Stimulated activated CD4-positive, alpha-beta T cell treated with anti-CD3 and anti-CD28 coated beads, Interleukin-15, amount 100 ng/mL, for 24 hours (primary cell): ENCODE results near the gene CPAMD8.

Experiments used
- DNase-seq: peaks from one replicate; pipeline ENCODE4 v3.0.0-alpha.2; 2020

CPAMD8 gene

DNA sequence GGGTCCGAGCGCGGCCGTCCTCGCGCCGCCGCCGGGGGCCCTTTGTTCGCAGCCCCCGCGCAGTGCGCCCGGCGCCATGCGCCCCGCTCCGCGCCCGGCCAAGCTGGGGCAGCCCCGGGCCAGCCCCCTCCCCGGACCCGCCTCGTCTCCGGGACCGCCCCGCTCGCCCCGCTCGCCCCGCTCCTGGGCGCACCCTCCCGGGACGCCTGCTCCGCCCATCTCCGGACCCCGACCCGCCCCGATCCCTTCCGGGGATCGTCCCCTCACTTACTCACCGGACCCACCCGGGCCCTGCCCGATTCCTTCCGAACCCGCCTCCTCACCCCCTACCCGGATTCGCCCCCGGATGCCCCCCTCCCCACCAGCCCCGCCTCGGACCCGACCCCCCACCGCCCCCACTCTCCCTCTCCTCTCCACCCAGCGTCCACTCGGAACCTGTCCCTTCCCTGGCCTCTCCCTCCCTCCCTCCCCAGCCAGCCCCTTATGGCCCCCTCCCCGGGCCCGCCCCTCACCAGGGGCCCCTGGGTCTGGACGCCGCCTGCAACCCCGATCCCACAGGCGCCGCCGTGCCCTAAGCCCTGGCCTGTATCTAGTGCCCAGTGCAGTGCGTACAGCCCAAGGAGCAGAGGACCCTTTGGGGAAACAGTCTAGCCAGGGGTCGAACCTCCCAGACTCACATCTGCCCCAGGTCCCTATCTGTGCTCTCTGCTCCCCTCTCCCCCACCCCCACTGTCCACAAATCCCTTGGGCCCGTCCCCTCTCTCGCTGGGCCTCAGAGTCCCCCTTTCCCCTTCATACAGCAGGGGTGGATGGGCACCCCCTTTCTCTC lies at the start of gene CPAMD8:
Gene CPAMD8 (minus strand): TSS at position 105 of the 829 bp plus-strand sequence. CDS start 168 bp downstream, outside the sequence.
- DNase-seq = no peak

DNA sequence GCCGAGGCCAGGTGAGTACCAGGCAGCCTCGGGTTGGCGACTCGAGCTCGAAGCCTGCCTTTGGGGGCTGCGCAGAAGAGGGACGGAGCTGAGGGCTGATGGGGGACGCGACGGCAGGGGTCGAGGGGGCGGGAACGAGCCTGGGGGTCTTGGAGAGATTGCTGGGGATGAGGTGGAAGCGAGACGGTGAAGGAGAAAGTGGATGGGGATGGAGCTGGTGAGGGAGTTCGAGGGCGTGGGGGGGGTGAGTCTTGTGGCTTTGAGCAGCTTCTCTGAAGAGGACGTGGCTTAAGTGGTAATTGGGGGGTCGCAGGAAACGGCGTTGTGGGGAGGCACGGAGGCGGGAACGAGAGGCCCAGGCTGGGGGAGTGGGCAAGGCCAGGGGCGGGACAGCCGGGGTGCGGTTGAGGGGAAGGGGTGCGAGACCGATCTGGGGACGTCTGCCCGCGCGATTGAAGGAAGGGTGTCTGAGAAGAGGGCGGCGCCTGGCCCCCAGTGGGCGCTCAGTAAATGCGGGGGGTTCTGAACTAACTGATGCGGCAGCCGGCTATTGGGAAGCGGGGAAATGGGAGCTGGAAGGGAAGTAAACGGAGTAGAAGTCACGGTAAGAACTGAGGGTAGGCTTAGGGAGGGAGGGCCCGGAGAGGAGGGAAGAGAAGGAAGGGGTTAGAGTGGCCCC lies 49.4 kb upstream of the CPAMD8 start:
- peak; percentile 67 for DNase-seq

DNA sequence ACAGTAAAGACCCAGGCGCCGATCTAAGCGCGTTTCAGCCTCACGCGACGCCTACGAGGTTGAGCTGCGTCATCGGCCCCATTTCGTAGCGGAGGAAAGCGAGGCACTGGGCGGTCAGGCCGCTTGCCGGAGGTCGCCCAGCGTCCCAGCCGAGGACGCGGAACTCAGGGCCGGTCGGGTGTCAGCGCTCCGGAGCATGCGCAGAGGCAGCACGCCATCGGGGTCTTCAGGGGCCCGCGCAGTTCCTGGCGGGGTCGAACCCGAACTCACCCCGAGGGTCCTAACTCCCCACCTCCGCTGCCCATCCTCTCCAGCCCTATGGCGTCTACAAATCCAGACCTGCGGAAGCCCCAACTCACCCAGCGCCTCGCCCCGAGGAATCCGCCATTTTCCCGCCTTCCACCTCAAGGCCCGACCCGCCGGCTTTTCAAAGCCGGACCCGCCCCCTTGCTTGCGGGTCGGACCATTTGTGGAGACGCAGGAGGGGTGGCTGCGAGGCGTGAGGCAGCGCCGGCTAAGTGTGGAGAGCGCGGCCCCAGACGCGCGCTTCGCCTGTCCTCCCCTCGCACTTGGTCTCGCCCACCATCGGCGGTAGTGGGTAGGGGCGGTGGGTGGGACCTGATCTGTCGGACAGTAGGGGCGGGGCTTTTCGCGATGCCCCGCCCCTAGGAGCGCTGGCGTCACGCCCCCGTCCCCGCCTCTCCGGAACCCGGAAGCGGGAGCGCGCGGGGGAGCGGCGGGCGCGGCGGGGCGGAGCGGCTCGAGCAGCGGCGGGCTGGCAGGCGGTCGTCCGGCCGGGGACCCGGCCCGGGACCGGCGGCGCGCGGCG lies 48.6 kb upstream of the CPAMD8 start, which contains the start of the genes HAUS8 and MYO9B:
Gene HAUS8 (minus strand): TSS at position 418 of the 829 bp plus-strand sequence. CDS start 30 bp downstream, at position 388.
Gene MYO9B (plus strand): TSS at position 743 of the 829 bp plus-strand sequence. CDS start 25,941 bp downstream, outside the sequence.
- DNase-seq = peak; percentile 99

DNA sequence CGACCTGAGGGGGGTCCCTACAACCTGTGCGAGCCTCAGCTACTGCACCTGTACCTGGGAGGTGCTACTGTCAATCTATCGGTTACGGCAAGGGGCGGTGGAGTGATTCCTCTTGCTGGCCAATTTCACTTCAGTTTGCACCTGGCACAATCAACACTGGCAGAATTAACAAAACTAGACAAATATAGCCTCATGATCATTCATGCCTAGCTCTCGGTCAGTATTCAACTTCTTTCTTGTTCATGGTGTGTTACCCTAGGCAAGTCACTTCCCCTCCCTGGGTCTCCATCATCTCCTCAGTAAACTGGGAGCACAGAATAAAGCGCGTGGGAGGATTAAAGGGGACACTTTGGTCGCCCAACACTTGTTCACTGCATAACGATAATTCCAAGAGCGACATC lies 48.0 kb upstream of the CPAMD8 start:
- no peak for DNase-seq

DNA sequence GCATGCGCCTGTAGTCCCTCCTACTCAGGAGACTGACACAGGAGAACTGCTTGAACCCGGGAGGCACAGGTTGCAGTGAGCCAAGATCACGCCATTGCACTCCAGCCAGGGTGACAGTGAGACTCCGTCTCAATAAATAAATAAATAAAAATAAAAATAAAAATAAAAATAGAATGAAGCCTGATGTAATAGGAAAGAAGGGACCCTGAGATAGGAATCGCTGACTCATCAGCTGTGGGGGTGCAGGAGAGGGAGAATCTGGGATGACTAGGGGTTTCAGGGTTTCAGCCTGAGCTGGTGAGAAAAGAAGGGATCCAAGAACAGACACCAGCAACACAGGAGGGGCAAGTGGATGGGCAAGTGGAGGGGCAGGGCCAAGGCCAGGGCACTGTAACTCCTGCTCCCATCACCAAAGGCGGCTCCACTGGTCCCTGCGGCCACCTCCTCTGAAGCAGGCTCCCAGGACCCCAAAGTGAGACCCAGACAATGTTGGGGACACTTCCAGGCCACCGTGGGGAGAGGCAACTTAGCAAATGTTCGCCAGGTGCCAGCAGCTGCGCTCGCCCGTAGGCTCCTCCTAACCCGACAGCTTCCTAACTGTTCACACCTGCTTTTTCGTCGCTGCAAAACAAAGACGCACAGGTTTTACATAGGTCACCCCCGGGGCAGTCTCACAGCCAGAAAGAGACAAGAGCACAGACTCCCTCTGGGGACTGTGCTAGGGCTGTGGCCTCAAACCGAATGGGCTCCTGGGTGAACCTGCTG lies 47.4 kb upstream of the CPAMD8 start:
- no peak for DNase-seq

DNA sequence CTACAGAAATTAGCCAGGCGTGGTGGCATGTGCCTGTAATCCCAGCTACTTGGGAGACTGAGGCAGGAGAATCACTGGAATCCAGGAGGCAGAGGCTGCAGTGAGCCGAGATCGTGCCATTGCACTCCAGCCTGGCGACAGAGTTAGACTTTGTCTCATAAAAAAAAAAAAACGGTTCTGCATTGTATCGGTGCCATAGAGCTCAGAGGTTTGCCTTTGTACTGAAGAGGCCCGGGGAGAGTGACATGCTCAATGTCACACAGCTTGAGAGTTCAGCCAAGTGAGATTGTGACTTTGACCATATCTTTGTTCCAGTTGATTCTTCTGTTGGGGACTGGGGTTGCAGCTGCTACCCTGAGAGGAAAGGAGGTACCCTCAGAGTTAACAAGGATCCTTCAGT lies 44.3 kb upstream of the CPAMD8 start:
- no peak for DNase-seq

DNA sequence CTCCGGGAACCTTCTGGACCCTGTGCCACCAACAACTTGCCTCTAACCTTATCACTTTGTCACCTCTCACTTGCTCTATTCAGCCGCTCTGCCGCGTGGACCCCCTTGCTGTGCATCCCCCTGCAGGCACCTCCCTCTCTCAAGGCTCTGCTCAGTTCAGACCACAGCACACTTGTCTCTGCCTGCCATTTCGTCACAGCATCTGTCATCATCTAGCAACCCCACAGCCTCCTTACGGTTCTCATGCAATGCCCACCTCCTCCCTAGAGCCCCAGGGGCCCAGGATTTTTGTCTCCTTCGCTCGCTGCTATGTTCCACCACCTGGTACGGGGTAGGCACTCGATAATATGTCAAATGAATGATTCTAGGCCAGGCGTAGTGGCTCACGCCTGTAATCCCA lies 43.8 kb upstream of the CPAMD8 start:
- DNase-seq = no peak

DNA sequence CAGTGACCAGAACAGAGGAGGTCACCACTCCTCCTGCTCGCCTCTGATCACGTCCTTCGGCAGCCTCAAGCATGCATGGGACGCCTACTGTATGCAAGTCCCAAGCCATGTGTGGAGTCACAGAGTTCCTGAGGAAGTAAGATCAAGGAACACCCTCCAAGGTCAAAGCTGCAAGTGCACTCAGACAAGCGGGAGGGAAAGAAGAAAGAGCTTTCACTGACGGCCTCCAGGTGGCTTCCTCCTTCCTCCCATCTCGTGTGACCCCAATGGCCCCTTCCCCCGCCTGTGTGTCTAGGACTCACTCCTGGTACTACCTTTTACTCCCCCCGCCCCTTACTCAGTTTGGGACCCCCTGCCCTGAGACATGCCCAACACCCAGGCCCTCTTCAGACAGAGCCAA lies 42.6 kb upstream of the CPAMD8 start:
- DNase-seq = no peak

DNA sequence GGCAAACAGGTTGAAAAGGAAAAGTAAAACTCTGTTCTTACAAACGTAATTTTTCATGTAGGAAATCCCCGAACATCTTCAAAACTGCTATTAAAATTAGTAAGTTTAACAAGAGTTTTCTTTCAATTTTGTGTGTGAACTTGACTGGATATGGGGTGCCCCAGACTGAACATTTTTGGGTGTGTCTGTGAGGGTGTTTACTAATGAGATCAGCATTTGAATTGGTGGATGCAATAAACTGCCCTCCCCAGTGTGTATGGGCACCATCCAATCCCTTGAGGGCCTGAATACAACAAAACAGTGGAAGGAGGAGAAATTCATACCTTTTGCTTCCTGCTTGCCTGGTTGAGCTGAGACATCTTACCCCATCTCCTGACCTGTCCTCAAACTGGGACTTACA lies 36.8 kb upstream of the CPAMD8 start:
- no peak for DNase-seq

DNA sequence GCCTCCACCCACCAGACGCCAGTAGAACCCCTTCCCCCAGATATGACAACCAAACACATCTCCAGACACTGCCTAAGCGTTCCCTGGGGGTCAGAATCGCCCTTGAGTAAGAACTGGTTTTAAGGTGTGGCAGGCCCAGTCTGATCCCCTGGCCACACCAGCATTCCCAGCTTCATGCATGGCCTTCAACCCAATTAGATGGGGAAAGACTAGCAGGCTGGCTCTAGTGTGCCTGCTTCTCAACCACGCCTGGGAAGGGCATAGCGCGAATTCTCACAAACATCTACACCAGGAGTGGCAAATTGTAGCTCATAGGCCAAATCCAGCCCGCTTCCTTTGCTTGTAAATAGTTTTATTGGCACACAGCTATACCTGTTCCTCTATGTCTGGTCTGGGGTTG lies 35.1 kb upstream of the CPAMD8 start:
- DNase-seq = no peak

DNA sequence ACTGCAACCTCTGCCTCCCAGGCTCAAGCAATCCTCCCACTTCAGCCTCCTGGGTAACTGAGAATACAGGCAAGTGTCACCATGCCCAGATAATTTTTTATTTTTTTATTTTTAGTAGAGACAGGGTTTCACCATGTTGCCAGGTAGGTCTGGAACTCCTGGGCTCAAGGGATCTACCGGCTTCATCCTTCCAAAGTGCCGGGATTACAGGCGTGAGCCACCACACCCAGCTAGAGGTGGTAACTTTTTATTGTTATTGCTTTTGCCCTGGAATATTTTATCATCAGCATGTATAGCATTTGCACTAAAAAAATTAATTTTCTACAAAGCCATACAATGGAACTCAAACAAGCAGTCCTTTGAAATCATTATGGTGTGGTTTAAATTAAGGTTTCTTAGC lies 34.6 kb upstream of the CPAMD8 start:
- no peak for DNase-seq

DNA sequence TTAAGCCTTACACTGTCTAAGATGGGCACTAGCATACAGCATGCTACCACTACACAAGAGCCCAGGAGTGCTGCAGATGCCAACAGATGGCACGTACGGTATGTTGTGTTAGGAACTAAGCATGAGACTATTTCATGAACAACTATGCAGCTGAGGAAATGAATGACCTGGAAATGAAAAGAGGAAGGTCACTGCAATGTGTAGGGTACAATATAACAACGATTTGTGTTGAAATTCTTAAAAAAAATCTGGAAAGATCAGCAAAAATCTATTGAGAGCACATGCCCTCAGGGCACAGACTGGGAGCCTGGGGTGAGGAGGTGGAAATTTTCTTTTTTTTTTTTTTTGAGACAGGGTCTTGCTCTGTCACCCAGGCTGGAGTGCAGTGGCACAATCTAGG lies 34.2 kb upstream of the CPAMD8 start:
- DNase-seq = no peak

DNA sequence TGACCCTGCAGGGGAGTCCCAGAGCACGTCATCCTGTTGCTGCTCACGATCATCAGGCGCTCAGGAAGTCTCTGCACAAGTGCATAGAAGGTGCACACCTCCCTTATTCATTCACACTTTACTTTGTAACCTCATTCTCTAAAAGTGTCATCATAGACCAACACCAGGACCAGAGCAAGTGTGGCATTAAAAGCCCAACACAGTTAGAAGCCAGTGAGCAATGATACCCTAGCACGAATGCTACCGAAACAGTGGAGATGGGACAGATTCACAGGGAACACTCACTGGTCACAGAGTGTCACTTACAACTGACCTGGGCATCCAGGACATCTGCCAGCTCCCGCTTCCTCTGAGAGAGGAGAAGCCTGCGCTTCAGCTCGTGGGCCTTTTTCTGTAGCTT lies 31.6 kb upstream of the CPAMD8 start:
- no peak for DNase-seq

DNA sequence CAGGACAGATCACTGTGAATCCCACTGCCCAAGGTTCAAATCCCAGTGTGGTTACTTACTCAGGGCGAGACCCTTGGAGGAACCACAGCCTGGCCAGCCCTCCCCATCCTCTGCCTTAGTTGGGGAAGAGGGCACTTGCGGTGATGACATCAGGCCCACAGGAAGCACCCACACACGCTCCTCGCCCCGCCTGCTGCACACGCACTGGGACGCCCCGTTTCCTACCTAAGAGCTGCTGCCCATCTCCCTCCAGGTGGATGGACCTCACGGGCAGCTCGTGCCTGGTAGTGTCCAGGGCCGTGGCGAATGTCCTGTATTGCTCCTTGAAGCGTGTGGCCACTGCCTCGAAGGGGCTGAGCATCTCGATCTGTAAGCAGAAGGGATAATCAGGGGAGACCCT lies 29.0 kb upstream of the CPAMD8 start:
- DNase-seq = no peak

DNA sequence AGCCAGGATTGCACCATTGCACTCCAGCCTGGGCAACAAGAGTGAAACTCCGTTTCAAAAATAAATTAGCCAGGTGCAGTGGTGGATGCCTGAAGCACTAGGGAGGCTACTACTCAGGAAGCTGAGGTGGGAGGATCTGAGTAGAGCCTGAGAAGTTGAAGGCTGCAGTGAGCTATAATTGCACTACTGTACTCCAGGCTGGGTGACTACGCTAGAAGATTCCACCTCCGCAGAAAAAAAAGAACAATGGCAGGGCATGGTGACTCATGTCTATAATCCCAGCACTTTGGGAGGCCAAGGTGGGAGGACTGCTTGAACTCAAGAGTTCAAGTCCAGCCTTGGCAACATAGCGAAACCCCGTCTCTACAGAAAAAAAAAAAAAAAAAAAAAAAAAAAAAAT lies 28.1 kb upstream of the CPAMD8 start:
- DNase-seq = no peak

DNA sequence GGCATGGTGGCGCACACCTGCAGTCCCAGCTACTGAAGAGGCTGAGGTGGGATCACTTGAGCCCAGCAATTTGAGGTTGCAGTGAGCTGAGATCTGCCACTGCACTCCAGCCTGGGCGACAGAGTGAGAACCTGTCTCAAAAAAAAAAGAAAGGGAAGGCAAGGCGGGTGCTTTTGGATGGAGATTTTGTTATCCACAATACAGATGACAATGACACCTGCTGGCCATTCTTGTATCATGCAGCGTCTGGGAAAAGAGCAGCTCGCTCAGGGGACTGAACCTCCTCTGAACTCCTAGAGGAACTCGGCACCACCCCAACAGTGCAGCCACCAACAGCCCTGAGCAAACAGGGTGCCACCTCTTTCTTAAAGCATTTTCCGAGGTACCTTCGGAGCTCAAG lies 25.8 kb upstream of the CPAMD8 start:
- DNase-seq = no peak

DNA sequence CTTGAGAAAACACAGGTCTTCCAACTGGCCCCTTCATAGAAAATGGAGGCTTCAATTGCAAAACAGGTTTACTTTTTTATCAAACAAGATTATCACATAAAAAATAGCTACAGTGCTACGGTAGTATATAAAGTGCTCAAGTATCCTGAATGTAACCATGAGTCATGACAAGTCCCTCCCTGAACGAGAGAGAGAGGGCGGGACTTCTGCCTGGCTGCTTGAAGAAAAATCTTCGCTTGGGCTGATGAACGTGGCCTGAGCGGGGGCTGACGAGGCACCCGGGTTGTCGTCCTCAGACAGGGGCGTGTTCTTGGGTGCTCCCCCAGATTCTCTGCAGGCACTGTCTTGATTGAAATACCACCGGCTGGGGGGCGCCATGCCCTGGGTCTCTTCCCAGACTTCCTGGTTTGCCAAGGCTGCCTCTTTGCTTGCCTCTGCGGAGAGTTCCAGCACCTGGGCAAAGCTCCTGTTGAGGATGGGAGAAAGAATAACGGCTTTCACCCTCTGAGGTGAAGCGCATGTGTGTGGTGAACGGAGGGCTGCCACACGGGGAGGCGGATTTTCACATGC lies 23.2 kb upstream of the CPAMD8 start:
- no peak for DNase-seq

DNA sequence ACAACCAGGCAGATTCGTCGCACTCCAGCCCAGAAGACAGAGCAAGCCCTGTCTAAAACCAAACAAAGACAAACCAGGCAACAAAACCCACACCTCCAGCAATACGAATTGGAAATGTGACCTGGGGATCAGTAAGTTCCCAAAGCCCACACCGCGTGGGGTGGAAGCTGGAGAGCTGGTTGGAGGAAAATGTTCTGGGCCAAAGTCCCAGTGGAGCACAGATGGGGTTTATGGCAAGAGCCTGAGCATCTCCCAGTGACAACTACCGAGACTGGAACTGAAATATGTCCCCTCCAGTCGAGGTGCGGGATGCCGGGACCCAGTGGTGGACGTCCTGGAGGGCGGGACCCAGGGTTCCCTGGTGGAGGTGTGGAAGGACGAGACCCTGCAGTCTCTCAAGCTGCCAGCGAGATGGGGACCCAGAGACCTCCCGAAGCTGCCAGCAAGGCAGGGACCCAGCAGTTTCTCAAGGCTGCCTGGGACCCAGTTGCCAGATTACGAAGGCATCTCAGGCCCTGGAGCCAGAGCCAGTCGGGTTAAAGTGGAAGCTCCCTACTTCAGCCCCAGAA lies 22.4 kb upstream of the CPAMD8 start:
- DNase-seq = no peak

DNA sequence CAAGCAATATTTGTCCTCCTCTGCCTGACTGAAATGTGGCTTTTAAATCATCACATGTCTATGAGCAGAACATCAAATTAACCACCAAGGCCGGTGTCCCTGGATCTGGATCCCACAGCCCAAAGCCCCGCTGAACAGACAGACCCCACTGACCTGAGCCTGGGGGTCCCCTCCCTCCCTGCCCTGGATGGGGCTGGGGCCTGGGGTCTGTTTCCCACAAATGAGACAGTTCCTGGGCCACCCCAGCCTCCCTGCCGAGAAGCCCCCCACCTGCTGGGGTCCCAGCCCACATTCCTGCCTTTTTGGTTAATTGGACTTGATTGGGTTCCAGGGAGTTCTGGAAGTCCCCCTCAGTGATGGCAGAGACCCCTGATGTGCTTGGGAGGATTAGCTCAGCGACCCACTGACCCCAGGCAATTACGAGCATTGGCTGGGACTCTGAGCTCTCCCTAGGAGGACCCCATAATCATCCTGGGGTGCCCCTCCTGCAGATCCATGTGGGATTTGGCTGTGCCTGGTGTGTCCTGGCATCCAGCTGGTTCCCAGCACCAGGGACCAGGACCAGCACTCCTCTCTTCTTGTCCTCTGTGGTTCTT lies 19.4 kb upstream of the CPAMD8 start:
- no peak for DNase-seq

DNA sequence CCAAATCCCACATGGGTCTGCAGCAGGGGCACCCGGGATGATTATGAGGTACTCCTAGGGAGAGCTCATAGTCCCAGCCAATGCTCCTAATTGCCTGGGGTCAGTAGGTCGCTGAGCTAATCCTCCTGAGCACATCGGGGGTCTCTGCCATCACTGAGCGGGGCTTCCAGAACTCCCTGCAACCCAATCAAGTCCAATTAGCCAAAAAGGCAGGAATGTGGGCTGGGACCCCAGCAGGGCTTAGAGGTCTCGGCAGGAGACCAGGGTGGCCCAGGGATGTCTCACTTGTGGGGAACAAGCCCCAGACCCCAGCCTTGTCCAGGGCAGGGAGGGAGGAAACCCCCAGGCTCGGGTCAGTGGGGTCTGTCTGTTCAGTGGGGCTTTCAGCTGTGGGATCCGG lies 17.1 kb upstream of the CPAMD8 start:
- no peak for DNase-seq

DNA sequence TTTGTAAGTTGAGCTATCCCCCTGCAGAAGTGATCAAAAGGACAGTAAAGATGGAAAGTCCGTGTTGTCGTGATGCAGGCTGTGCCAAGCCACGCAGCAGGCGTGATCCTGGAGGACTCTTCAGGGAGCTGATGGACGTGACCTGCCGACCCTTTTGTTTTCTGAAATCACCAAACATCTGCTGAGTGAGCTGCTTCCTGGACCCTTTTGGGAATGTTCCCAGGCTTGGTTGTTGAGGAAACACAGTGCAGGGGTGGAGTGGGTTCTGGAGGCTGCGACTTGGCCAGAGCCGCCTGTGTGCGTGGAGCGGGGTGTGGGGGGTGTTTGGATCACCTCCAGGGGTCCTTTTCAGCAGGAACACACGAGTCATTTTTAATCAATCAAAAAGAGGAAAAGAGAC lies 15.4 kb upstream of the CPAMD8 start:
- no peak for DNase-seq
